G401.6 (cell line): ENCODE results near the gene HNRNPUL2.
"Not testable (repeated sequence)": the region's sequence is repeated elsewhere in the genome, so short reads cannot be mapped to it uniquely, and the experiment has no call there.

Experiments
- FAIRE-seq: peaks from 2 replicates; lab custom pipeline; 2012; peaks lifted over from hg19 to GRCh38; lab: Jason Lieb, UNC

Gene HNRNPUL2

GRCh38 chr11:62727165-62727871, at the start of gene HNRNPUL2:
Gene HNRNPUL2 (minus strand): TSS chr11:62727457. CDS start chr11:62727156, 301 bp downstream.
- FAIRE-seq, result no peak

GRCh38 chr11:62775646-62776045, 48.4 kb upstream of the HNRNPUL2 start:
- no peak for FAIRE-seq

DNA sequence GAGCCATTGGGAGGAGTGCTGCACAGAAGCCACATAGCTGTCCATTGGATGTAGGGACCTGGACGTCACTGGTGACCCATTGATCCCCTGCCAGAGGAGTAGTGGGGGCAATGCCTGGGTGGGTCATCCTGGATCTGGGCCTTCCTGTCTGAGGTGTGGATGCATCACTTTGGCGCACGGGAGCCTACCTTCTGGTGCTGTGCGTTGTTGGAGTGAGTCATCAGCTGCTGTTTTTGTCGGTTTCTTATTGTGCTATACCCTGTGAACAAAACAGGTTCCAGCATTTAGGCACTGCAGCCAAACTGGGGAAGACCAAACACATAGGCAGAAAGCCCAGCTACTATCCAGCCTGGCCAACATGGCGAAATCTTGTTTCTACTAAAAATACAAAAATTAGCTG, 47.1 kb upstream of the HNRNPUL2 start:
- FAIRE-seq, result no peak

- peak; percentile 92 for FAIRE-seq
Measured at GRCh38 chr11:62771144-62772021, 44.1 kb upstream of the HNRNPUL2 start, which contains the start of gene TAF6L. Gene TAF6L (plus strand): TSS chr11:62771396. CDS start chr11:62775784, 4,388 bp downstream.

- no peak for FAIRE-seq
Measured at GRCh38 chr11:62770778-62771143, 43.5 kb upstream of the HNRNPUL2 start.

DNA sequence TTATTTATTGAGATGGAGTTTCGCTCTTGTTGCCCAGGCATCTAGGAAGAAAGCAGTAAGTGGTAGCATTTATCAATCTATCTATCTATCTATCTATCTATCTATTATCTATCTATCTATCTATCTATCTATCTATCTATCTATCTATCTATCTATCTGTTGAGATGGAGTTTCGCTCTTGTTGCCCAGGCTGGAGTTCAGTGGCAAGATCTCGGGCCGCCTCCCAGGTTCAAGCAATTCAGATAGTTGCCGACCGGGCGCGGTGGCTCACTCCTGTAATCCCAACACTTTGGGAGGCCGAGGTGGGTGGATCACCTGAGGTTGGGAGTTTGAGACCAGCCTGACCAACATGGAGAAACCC, 33.6 kb upstream of the HNRNPUL2 start:
- FAIRE-seq, result not testable (repeated sequence)

DNA sequence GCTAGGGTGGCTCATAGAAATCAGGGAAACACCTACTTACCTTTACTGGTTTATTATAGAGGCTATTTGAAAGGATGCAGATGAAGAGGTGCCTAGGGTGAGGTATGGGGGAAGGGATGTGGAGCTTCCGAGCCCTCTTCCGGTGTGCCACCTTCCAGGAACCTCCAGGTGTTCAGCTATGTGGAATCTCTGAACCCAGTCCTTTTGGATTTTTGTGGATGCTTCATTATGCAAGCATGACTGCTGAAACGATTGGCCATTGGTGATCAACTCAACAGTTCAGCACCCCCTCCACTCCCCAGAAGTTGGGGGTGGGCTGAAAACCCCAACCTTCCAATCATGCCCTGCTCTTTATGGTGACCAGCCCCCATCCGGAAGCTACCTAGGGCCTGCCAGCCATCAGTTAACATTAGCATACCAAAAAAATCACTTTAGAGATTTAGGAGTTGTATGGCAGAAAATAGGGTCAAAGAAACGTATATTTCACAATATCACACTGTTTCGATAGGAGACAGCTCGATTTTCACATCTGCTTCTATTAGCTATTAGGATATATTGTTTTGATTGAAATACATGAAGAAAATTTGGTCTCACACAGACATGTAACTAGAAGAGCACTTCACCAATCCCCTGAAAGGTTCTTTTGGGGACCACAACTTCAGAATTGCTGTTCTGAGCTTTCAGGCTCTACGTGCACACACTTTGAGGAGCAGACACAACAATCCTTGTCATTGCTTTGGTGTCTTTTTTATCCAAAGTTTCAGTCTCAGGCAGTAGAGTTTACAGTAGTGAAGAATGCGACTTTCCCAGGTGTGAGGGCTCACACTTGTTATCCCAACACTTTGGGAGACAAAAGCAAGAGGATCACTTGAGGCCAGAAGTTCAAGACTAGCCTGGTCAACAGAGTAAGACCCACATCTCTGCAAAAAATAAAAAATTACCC, 30.9 kb upstream of the HNRNPUL2 start:
- no peak for FAIRE-seq

DNA sequence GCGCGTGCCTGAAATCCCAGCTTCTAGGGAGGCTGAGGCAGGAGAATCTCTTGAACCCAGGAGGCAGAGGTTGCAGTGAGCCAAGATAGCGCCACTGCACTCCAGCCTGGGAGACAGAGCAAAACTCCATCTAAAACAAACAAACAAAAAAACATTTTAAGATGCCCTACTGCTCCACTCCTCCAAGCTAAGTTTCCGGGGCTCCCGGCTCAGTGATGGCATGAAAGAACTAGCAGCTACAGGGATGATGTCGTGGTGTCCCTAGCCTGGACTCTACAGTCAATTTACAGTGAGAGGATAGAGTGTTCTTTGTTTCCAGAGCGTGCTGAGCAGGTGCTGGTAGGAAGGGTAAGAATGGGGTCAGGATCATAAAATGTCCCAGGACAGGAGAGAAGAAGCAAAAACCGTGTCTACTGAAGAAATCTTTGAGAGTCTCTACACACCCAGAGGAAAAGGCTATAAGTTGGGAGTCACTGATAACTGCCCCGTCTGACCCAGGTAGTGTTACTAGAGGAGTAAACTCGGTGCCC, 27.9 kb upstream of the HNRNPUL2 start:
- FAIRE-seq, result no peak

GRCh38 chr11:62753736-62754603, 26.7 kb upstream of the HNRNPUL2 start, which contains the start of gene ZBTB3:
Gene ZBTB3 (minus strand): TSS chr11:62754160. CDS start chr11:62753664, 496 bp downstream.
- FAIRE-seq, result peak; percentile 97

GRCh38 chr11:62752994-62753735, 25.9 kb upstream of the HNRNPUL2 start:
- FAIRE-seq, result no peak

DNA sequence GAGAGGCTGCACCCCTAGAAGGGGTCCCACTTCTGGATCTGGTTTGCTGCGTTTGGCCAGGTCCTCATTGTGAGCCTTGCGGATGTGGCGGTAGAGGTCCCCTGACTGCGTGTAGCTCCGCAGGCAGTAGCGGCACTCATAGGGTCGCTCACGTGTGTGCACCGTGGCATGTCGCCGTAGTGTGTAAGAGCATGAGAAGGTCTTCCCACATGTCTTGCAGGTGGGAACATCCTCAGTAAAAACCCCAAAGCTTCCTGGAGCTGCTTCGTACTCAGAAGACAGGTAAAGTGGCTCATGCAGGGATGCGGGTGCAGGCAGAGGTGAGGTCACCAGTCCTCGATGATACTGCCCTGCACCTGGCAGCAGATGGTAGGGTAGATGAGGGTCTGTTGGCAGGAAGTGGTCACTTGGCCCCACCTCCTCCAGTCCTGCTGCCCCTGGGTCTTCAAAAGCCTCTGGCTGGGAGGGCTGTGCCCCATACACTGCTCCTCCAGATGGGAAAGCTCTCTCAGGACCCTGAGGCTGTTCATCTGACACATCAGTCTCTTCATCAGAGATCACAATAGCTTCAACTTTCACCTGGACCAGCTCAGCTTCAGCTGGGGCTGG, 25.0 kb upstream of the HNRNPUL2 start:
- no peak for FAIRE-seq

- FAIRE-seq, result not testable (repeated sequence)
Measured at GRCh38 chr11:62749931-62750330, 22.7 kb upstream of the HNRNPUL2 start.

GRCh38 chr11:62747475-62748160, 20.4 kb upstream of the HNRNPUL2 start:
- FAIRE-seq, result no peak

GRCh38 chr11:62737196-62737595, 9.9 kb upstream of the HNRNPUL2 start:
- FAIRE-seq, result no peak

DNA sequence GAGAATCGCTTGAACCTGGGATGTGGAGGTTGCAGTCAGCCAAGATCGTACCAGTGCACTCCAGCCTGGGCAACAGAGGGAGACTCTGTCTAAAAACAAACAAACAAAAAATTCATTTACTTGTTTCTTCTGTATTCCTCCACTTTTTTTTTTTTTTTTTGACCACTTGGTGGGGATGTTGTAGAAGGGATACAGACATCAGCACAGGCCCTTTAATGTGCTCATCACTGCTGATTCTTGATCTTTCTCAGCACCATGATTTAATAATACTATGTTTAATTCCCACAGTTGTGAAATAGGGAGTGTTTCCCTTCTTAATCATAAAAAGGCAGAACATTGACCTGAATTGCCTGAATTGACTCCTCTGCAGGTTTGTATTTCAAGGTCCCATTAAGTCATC, 5.6 kb upstream of the HNRNPUL2 start:
- peak; percentile 45 for FAIRE-seq

GRCh38 chr11:62730076-62730475, 2.8 kb upstream of the HNRNPUL2 start:
- not testable (repeated sequence) for FAIRE-seq

DNA sequence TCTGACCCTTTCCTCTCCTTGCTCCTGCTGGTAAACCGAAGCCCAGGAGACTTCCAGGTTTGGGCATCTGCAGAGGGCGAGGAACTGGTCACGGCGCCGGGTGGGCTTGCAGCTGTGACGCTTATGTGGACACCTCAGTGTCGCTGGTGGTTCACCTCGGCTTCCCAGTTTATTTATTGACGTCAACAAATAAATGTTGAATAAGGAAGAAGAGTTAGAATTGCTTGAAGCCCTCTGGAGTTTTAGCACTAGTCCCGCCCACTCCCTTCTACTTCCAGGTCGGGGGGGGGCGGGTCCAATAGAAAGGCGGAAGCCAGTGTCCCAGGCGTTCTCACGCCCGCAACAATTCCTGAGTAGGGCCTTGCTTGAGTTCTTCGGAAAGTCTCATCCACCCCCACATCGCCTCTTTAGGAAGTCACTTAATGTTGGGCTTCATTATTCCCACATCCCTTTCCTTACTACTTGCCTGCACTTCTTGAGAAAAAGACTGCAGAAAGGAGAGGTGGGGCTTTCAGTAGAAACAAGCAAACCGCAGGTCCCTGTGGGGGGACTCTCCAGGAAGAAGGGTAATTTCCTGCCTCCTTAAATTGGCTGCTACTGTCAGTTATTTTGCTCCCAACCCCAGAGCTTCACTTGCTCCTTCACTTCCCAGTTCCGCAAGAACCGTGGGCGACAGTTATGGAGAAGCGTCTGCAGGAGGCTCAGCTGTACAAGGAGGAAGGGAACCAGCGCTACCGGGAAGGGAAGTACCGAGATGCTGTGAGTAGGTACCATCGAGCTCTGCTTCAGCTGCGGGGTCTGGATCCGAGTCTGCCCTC, 1.1 kb upstream of the HNRNPUL2 start, which contains the start of gene TTC9C:
TSS of gene TTC9C (plus strand) at position 316 of the 818 bp plus-strand sequence. CDS start at position 679, 363 bp downstream.
- FAIRE-seq, result peak; percentile 76

GRCh38 chr11:62727872-62728170, 564 bp upstream of the HNRNPUL2 start:
- peak; percentile 97 for FAIRE-seq

DNA sequence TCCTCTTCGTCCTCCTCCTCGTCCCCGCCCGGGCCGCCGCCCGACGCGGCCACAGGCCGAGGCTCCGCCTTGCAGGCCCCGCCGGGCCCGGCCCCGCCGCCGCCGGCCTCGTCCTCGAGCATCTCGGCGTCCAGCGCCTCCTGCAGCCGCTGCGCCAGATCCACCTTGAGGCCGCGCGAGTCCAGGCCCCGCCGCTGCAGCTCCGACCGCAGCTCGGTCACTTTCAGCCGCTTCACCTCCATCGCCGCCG, 417 bp downstream of the HNRNPUL2 start:
- FAIRE-seq, result no peak
